Placental pericyte (primary cell): ENCODE results near the gene CHST6. TPM values are rescaled to one million over a fixed set of nuclear protein-coding genes. Genes with fewer than 3 reads are reported as not detected.

Source experiments
- total RNA-seq: library from RNA; depleted of rRNA; stranded (reverse); fragments of >200 nt; gene quantifications from 2 replicates; pipeline ENCODE4 v1.2.3, GENCODE V29; 2012

Gene CHST6
- total RNA-seq, result under 0.01 and 0.14 TPM in 2 replicates

GRCh38 chr16:75495076-75495674 lies at the start of gene CHST6:
TSS of gene CHST6 (minus strand) at chr16:75495441. CDS start at chr16:75479828, 15,613 bp downstream.

GRCh38 chr16:75535901-75536300 lies 40.7 kb upstream of the CHST6 start, which contains the start of gene CHST5:
TSS of gene CHST5 (minus strand) at chr16:75536108. CDS start at chr16:75530384, 5,724 bp downstream.

GRCh38 chr16:75464122-75464918 lies 30.9 kb downstream of the CHST6 start, which contains the start of gene TMEM170A:
TSS of gene TMEM170A (minus strand) at chr16:75464689. CDS start at chr16:75464600, 89 bp downstream.

GRCh38 chr16:75432828-75433731 lies 62.2 kb downstream of the CHST6 start, which contains the start of gene CFDP1:
TSS of gene CFDP1 (minus strand) at chr16:75433503. CDS start at chr16:75433352, 151 bp downstream.

Other genes starting within 250 kb of the CHST6 start
- gene BCAR1, start 243.8 kb downstream of the CHST6 start, total RNA-seq, result 110 and 169 TPM in 2 replicates
- gene CFDP1, start 61.9 kb downstream of the CHST6 start, total RNA-seq, result 16.6 and 37.9 TPM in 2 replicates
- 17.8 and 22.8 TPM in 2 replicates for gene TMEM170A, start 30.8 kb downstream of the CHST6 start, total RNA-seq
- gene CHST5, start 40.7 kb upstream of the CHST6 start, total RNA-seq, result under 0.01 TPM in 2 replicates
- gene TMEM231, start 60.8 kb upstream of the CHST6 start, total RNA-seq, result 14.7 and 27.8 TPM in 2 replicates
- 30.8 and 44.6 TPM in 2 replicates for gene GABARAPL2, start 70.9 kb upstream of the CHST6 start, total RNA-seq
- 56.9 and 80.6 TPM in 2 replicates for gene ADAT1, start 127.8 kb upstream of the CHST6 start, total RNA-seq
- 160 and 162 TPM in 2 replicates for gene KARS1, start 152.2 kb upstream of the CHST6 start, total RNA-seq
- gene TERF2IP, start 152.3 kb upstream of the CHST6 start, total RNA-seq, result 31.5 and 34.8 TPM in 2 replicates
- gene CPHXL2, start 181.6 kb upstream of the CHST6 start, total RNA-seq, result not detected in 2 replicates
- gene DUXB, start 206.0 kb upstream of the CHST6 start, total RNA-seq, result not detected in 2 replicates
- gene CPHXL, start 231.0 kb upstream of the CHST6 start, total RNA-seq, result not detected in 2 replicates